Activated CD8-positive, alpha-beta memory T cell treated with anti-CD3 and anti-CD28 coated beads for 36 hours (primary cell): ENCODE data around the gene RERE. TPM values are rescaled to one million over a fixed set of nuclear protein-coding genes. Genes with fewer than 3 reads are reported as not detected.

ENCODE experiments used
- CTCF ChIA-PET: fragments of 350-600 bp; sonication (Branson Sonifier 250); formaldehyde crosslinking; loops from one replicate; lab custom pipeline; 2021; ENCODE audit warnings: antibody characterized with exemption; lab: Charles Lee
- POLR2A ChIA-PET: fragments of 350-600 bp; sonication (Branson Sonifier 250); formaldehyde crosslinking; loops from one replicate; lab custom pipeline; 2021; ENCODE audit warnings: antibody characterized with exemption; lab: Charles Lee
- total RNA-seq, 2 experiments: library from RNA; stranded (reverse); gene quantifications; one replicate each; pipeline ENCODE4 v1.2.3, GENCODE V29; 2021

The RERE gene
- total RNA-seq, 2 experiments from 2014 or later = 32.9 to 33.6 TPM

DNA sequence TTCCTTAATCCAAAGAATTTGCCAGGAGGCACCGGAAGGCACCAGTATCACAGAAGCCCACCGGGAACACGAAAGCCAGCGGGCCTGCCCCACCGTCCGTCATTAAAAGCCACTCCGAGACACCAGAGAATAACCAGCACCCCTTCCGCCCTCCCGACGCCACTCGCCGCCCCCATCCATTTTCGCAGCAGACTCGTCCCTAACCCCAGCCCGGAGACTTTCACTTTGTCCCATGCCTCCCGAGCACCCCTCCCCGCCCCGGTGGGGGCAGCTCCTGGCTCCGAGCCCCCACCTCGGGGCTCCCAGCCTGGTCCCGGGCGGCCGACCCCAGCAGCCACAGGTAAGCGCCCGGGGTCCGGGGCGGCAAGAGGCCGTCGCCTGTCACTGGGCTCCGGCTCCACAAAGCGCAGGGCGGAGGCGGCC, 394.2 kb downstream of the RERE start:
- CTCF ChIA-PET = interaction anchor here (0.6 kb wide), 1 partner anchor 235 kb away, joined by 3 read pairs; no protein-coding TSS in a partner anchor
- POLR2A ChIA-PET = interaction anchor here (0.5 kb wide), 2 partner anchors 466 to 1232 kb away, joined by 3 to 4 read pairs; no protein-coding TSS in a partner anchor

DNA sequence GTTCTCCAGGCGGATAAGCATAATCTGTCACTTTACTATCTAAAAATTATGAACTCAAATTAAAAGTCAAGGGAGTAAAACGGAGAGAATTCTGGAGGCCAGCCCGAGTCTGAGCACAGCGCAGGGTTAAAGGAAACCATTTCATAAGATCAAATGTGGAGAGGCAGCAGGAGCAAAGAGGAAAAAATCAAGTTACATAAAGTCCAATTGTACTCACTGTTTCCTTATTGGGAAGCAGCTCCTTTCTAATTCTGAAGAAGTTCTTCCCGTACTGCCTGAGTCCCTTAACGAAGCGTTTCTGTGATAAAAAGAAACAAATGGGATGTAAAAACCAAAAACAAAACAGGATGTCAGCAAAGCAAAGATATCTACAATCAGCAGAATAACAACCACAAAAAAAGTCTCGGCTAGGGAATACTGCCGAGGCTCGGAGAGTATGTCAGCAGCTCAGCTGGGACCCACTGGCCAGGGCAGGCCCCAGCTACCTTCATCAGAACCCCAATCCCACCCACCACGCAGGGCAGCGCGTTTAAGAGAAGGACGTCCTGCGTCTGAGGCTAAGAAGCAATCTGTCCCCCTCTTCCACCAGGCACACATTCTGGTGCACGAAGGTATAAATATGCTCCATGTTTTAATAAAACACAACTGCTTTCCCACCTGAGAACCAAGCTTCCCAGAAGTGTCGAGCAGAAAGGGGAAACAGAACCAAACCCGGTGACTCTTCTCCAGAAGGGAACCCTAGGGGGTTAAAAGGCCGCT, 394.8 kb downstream of the RERE start:
- CTCF ChIA-PET = interaction anchor here (0.6 kb wide), 1 partner anchor 236 kb away, joined by 3 read pairs; no protein-coding TSS in a partner anchor
- POLR2A ChIA-PET = interaction anchor here (0.5 to 0.7 kb wide), 3 partner anchors 465 to 1232 kb away, joined by 3 to 4 read pairs (median 3); no protein-coding TSS in a partner anchor

- POLR2A ChIA-PET = no interaction called here
- CTCF ChIA-PET = no interaction called here
Measured at GRCh38 chr1:8421721-8422120, 395.7 kb downstream of the RERE start.

DNA sequence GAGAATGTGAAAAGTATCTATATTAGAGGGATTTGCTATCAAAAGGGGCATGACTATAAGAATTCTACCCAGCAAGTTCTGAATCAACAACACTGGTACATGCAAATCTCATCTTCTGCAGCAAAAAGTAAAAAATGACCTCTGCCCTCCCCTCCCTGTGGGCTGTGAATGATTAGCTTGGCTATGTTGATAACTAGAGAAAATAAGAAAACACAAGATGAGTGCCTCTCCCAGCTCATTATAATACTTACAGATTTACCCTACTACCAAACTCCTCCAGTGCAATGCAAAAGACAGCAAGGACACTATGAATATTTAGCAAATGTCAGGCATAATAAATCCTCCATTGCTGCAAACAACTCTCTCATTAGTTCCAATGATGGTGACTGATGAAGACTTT, 397.1 kb downstream of the RERE start:
- CTCF ChIA-PET = no interaction called here
- POLR2A ChIA-PET = no interaction called here

DNA sequence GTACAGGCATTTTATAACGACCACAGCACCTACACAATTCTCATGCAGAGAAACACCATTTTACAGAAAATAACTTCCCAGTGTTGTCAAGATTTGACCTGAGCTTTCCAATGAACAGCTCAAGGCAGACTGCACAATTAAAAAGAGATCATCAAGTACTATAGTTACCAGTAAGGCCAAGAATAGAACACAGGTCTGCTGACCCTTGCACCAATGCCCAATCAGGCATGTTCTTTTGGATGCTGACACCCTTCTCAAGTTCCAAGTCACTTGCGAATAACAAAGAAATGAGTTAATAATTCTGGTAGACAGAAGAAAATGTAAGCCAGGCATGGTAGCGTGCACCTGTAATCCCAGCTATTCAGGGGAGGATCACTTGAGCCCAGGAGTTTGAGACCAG, 397.6 kb downstream of the RERE start:
- CTCF ChIA-PET = no interaction called here
- POLR2A ChIA-PET = no interaction called here

DNA sequence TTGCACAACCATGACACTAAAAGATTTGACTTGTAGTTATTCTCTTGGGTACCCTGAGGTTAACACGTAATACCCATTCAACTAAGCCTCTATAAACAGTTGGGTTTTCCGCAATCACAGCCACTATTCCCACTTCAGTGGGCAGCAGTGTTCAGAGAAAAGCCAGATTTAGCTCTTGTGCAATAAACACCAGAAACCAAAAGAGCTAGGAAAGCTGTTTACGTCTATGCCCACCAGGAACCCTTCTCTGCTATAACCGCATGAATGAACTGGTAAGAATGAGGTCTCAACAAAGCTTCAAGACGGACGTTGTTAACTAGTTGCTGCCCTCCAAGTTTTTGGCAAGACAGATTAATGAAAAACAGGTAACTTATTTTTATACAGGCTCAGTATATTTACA, 398.3 kb downstream of the RERE start:
- POLR2A ChIA-PET = no interaction called here
- CTCF ChIA-PET = no interaction called here

GRCh38 chr1:8418301-8418700, 399.1 kb downstream of the RERE start:
- ChIA-PET CTCF (no interaction called here), POLR2A (no interaction called here)

DNA sequence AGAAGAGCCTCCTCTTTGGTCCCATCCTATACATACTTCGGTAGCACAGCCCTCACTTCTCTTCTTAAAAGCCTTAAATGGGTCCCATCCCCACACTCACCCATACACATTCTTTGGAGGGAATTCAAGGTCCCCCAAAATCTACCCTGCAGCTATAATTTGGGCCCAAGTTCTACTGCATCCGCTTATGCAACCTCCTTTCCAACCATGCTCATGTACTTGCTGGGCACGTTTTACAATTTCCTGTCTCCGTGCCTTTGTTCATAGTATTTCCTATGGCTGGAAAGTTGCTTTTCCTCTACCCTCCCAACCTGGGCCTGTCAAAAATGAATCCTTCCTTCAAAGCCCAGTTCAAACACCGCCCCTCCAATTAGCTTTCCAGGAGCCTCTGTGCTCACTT, 399.8 kb downstream of the RERE start:
- CTCF ChIA-PET = no interaction called here

GRCh38 chr1:8416881-8417280, 400.6 kb downstream of the RERE start:
- CTCF ChIA-PET = no interaction called here

More for the DNA sequence above, 399.8 kb downstream of the RERE start:
- POLR2A ChIA-PET = no interaction called here

DNA sequence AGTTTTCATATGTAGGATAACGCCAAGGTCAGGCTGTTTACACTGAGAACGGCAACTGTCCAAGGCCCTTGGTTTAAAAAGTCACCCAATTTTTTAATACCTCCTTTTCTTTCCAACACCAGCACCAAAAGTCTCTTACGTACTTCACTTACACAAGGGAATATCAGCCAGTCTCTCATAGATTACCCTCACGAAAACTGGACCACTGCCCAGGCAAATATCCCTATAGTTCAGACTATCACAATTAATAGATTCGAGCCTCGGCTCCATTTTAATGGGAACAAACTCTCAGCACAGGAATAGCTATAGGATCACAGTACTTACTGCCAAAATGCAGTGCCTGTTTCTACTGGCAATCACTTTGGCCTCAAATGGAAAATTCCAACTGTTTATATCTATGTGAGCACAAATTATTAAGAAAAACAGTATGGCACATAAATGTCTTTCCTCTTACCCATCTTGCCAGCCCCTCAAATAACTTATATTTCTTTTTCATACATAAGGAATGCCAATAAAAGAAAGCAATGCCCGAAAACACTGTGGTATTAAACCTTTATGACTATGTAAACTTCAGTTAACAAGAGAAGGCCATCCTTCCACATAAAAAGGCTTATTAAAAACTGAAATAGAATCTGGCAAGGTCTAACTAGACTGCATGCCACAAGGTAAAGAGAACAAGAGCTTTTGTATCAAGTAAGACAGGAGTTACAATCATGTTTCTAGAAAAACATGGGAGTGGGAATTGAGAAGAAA, 401.7 kb downstream of the RERE start:
- CTCF ChIA-PET = no interaction called here
- POLR2A ChIA-PET = interaction anchor here (0.7 kb wide), 1 partner anchor 283 kb away, joined by 5 read pairs; no protein-coding TSS in a partner anchor

More at GRCh38 chr1:8416881-8417280, 400.6 kb downstream of the RERE start:
- POLR2A ChIA-PET = no interaction called here

DNA sequence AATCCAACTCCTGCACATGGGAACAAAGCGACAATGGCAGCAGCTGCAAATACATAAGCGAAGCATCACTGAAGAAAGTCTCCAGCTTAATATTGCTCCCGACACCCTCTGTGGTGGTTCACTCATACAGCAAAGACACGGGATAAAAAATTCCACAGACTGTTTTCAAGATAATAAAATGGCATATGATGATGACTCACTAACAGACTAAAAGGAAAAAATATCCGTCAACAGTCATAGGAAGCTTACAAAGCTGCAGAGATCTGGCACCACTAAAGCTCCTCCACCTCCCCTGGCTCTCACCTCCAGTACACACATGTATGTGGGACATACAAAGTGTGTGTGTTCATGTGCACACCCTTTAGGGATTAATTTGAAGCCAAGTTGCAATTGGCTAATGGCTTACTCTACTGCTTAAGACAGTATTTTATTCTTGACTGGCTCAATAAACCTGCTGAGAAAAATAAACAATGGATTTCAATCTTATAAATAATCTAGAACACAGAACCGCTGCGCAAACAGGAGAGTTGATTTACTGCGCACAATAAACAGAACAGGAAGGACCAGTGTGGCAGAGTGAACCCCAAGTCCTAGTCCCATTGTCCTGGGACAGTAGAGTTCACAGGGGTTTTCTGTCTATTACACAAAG, 405.1 kb downstream of the RERE start:
- ChIA-PET CTCF (no interaction called here), POLR2A (no interaction called here)

GRCh38 chr1:8411803-8412182, 405.6 kb downstream of the RERE start:
- POLR2A ChIA-PET = no interaction called here
- CTCF ChIA-PET = no interaction called here

- ChIA-PET CTCF (no interaction called here), POLR2A (no interaction called here)
Measured at GRCh38 chr1:8410791-8411190, 406.6 kb downstream of the RERE start.

DNA sequence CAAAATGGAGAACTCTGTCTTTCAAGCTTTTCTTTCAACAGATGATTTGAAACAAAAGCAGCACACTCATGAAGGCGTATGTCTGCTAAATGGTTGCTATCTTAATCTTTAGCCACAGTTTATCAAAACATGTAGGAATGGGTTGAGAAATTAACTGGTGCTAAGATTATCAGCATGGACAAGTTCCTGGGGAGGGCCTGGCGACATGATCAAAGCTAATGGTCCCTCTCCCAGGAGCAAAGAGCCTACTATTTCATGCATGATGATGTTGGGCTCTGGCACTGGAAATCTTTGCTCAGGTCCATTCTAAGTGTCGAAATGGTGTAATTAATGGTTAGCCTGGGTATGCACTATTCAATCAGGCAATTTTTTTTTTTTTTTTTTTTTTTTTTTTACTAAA, 407.8 kb downstream of the RERE start:
- CTCF ChIA-PET = interaction anchor here (0.6 to 0.7 kb wide), 2 partner anchors 85 to 362 kb away, joined by 5 read pairs; no protein-coding TSS in a partner anchor
- POLR2A ChIA-PET = interaction anchor here (0.6 to 0.7 kb wide), 2 partner anchors 11 to 131 kb away, joined by 3 to 9 read pairs; no protein-coding TSS in a partner anchor

DNA sequence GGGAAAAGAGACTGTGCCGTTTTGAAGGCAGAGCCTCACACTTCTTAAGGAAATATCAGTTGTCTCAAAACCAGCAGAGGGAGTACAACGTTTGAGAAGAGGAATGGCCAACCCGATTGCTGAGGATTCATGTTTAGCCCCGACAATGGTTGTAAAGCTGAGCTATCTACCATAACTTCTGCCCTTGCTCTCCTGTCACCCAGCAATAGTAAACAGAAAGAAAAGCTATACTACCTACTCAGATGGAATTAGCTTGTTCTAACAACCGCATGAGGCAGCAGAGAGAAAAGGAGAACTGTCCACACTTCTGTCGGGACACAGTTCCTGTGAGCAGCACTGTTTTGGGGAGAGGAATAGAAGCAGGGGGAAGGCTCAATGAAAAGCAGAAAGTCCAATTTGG, 408.3 kb downstream of the RERE start:
- POLR2A ChIA-PET = no interaction called here
- CTCF ChIA-PET = interaction anchor here (0.6 kb wide), 1 partner anchor 362 kb away, joined by 5 read pairs; no protein-coding TSS in a partner anchor

DNA sequence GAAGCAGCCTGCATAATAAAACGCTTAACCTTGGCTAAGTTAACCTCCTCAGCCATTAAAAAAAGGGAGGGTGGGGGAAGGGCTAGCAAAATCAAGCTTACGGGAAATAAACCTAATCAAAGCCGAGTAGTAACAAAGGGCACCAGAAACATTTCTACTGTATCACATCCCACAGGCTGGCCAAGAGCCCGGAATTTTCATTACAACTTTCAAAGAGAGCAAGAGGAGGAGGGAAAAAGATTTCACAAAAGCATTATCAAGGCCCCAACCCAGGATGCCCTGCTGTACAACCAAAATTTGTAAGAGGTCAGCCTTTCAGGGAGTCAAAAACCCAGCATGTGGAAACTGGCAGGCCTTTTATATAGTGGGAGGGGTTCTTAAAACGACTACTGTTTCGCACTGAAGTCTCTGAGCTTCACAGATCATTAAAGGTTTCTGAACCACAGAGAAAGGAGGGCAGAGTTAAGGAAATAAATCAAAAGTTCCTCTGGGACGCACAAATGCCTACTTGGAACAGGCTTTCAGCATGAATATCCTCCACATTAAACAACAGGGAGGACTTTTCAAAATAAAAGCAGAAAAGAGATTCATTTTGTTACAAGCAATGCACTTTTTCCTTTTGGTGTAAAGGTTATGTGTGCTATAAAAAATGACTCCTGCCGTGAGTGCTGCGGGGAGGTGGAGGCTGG, 409.1 kb downstream of the RERE start:
- CTCF ChIA-PET = interaction anchor here (1.7 kb wide), 1 partner anchor 10 kb away, joined by 3 read pairs; no protein-coding TSS in a partner anchor
- POLR2A ChIA-PET = no interaction called here

DNA sequence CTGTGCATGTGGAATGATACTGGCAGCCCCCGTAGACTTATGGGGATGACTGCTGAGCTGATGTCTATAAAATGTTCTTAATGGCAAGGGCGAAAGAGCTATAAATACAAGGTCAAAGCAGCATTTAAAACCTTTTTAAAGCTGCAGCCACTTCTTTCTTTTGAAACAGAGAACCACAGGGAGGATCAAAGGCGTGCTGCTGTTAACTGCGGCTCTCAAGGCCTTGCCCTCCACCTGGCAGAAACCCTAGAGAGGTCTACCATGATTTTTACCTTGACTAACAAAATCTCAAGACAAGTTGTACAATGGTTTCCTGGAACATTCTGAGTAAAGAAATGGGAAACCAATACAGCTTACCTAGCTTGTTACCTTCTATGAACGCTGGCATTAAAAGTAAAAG, 409.8 kb downstream of the RERE start:
- POLR2A ChIA-PET = no interaction called here
- CTCF ChIA-PET = interaction anchor here (0.6 to 1.7 kb wide), 3 partner anchors 10 to 310 kb away, joined by 3 read pairs; no protein-coding TSS in a partner anchor

- ChIA-PET POLR2A (no interaction called here), CTCF (interaction anchor here (1.5 to 1.7 kb wide), 2 partner anchors 9 to 21 kb away, joined by 3 read pairs; no protein-coding TSS in a partner anchor)
Measured at GRCh38 chr1:8406960-8407359, 410.5 kb downstream of the RERE start.

- CTCF ChIA-PET = interaction anchor here (1.5 kb wide), 1 partner anchor 20 kb away, joined by 3 read pairs; no protein-coding TSS in a partner anchor
- POLR2A ChIA-PET = no interaction called here
Measured at GRCh38 chr1:8406011-8406410, 411.4 kb downstream of the RERE start.
